HG02763 (cell line): ENCODE data around the gene KCND2.

Source experiments
- ATAC-seq: cut with Tn5 transposase; IDR thresholded peaks from one replicate; pipeline ENCODE4 v1.9.1; 2021; ENCODE audit warnings: mild to moderate bottlenecking, moderate library complexity; ENCODE audit not compliant: unreplicated experiment

The KCND2 gene

GRCh38 chr7:120582916-120583315, 309.9 kb downstream of the KCND2 start:
- no peak for ATAC-seq

GRCh38 chr7:120583899-120584586, 311.1 kb downstream of the KCND2 start:
- no peak for ATAC-seq

GRCh38 chr7:120586571-120586970, 313.6 kb downstream of the KCND2 start:
- no peak for ATAC-seq

- no peak for ATAC-seq
These were observed 314.3 kb downstream of the KCND2 start for GRCh38 chr7:120587243-120587642.

- no peak for ATAC-seq
These were observed 315.4 kb downstream of the KCND2 start for GRCh38 chr7:120588416-120588815.

GRCh38 chr7:120588862-120589261, 315.9 kb downstream of the KCND2 start:
- ATAC-seq = no peak

- ATAC-seq = no peak
These were observed 327.6 kb downstream of the KCND2 start for GRCh38 chr7:120600607-120601006.

- no peak for ATAC-seq
These were observed 330.4 kb downstream of the KCND2 start for GRCh38 chr7:120603366-120603765.

- ATAC-seq = no peak
These were observed 336.3 kb downstream of the KCND2 start for GRCh38 chr7:120609136-120609753.

- ATAC-seq = no peak
These were observed 339.0 kb downstream of the KCND2 start for GRCh38 chr7:120611975-120612374.

- no peak for ATAC-seq
These were observed 342.7 kb downstream of the KCND2 start for GRCh38 chr7:120615703-120616102.

- no peak for ATAC-seq
These were observed 344.3 kb downstream of the KCND2 start for GRCh38 chr7:120617275-120617674.

- ATAC-seq = no peak
These were observed 355.3 kb downstream of the KCND2 start for GRCh38 chr7:120628251-120628650.

GRCh38 chr7:120639884-120640283, 366.9 kb downstream of the KCND2 start:
- ATAC-seq = no peak

GRCh38 chr7:120645966-120646365, 373.0 kb downstream of the KCND2 start:
- no peak for ATAC-seq

GRCh38 chr7:120654241-120654640, 381.3 kb downstream of the KCND2 start:
- ATAC-seq = no peak

GRCh38 chr7:120658516-120658915, 385.5 kb downstream of the KCND2 start:
- ATAC-seq = no peak

- ATAC-seq = no peak
These were observed 389.3 kb downstream of the KCND2 start for GRCh38 chr7:120662291-120662690.

- no peak for ATAC-seq
These were observed 392.1 kb downstream of the KCND2 start for GRCh38 chr7:120665068-120665467.

GRCh38 chr7:120675076-120675475, 402.1 kb downstream of the KCND2 start:
- ATAC-seq = no peak

- ATAC-seq = no peak
These were observed 404.6 kb downstream of the KCND2 start for GRCh38 chr7:120677535-120677934.

GRCh38 chr7:120680985-120681384, 408.0 kb downstream of the KCND2 start:
- no peak for ATAC-seq

- ATAC-seq = no peak
These were observed 411.5 kb downstream of the KCND2 start for GRCh38 chr7:120684463-120684862.
